GM23338 (cell line): ENCODE measurements around the gene HPD. TPM values are rescaled to one million over a fixed set of nuclear protein-coding genes. Genes with fewer than 3 reads are reported as not detected.
A peak's percentile ranks its signal among the peaks of the same experiment; 100 is the strongest.
"Not testable (repeated sequence)": the region's sequence is repeated elsewhere in the genome, so short reads cannot be mapped to it uniquely, and the experiment has no call there.

Source experiments
- ATAC-seq: fragments of 200-7000 bp; cut with Tn5 transposase; 3 replicates; pipeline ENCODE4 v1.9.1; 2020
- DNase-seq: peaks from one replicate; pipeline ENCODE4 v3.0.0-alpha.2; 2015; ENCODE audit warnings: low spot score
- H2AFZ ChIP-seq: fragments of 200-600 bp; sonication (generic); 2 replicates; pipeline ENCODE4 v1.8.0; 2016; ENCODE audit warnings: antibody characterized with exemption, mild to moderate bottlenecking, moderate library complexity
- H3F3A ChIP-seq: fragments of 200-600 bp; sonication (generic); replicated peaks from 2 replicates; pipeline ENCODE4 v1.8.0; 2017; ENCODE audit warnings: antibody characterized with exemption, mixed run types, low read depth
- H3K27ac ChIP-seq: fragments of 200-600 bp; sonication (generic); 2 replicates; pipeline ENCODE4 v1.6.1; 2016; ENCODE audit warnings: low read depth
- H3K27me3 ChIP-seq: fragments of 200-600 bp; sonication (generic); 2 replicates; pipeline ENCODE4 v1.8.0; 2016; ENCODE audit warnings: mild to moderate bottlenecking, mixed run types, moderate library complexity; ENCODE audit not compliant: insufficient read depth
- H3K36me3 ChIP-seq: fragments of 200-600 bp; sonication (generic); 2 replicates; pipeline ENCODE4 v1.8.0; 2016; ENCODE audit warnings: mild to moderate bottlenecking; ENCODE audit not compliant: insufficient read depth
- H3K4me1 ChIP-seq: fragments of 200-600 bp; sonication (generic); 2 replicates; pipeline ENCODE4 v1.8.0; 2016; ENCODE audit warnings: mild to moderate bottlenecking, moderate library complexity; ENCODE audit not compliant: insufficient read depth
- H3K4me2 ChIP-seq: fragments of 200-600 bp; sonication (generic); 2 replicates; pipeline ENCODE4 v1.7.1; 2017; ENCODE audit warnings: mixed run types
- H3K4me3 ChIP-seq: fragments of 200-600 bp; sonication (generic); 2 replicates; pipeline ENCODE4 v1.6.1; 2016; ENCODE audit warnings: mixed run types
- H3K79me2 ChIP-seq: fragments of 200-600 bp; sonication (generic); replicated peaks from 2 replicates; pipeline ENCODE4 v1.8.0; 2017; ENCODE audit warnings: mild to moderate bottlenecking; ENCODE audit not compliant: insufficient read depth
- H3K9me2 ChIP-seq: fragments of 200-600 bp; sonication (generic); 2 replicates; pipeline ENCODE4 v1.8.0; 2017; ENCODE audit not compliant: insufficient read depth
- H4K20me1 ChIP-seq: fragments of 200-600 bp; sonication (generic); replicated peaks from 2 replicates; pipeline ENCODE4 v1.8.0; 2017; ENCODE audit warnings: mild to moderate bottlenecking; ENCODE audit not compliant: insufficient read depth
- H3K27ac Mint-ChIP-seq: 2 replicates; pipeline ENCODE4 v1.8.0; 2020; ENCODE audit warnings: inconsistent platforms, mild to moderate bottlenecking, moderate library complexity, mixed read lengths
- H3K27me3 Mint-ChIP-seq: 3 replicates; pipeline ENCODE4 v1.8.0; 2022; ENCODE audit warnings: low read depth, mild to moderate bottlenecking, moderate library complexity, mixed read lengths, inconsistent platforms; ENCODE audit not compliant: insufficient read depth, poor library complexity
- H3K36me3 Mint-ChIP-seq: 3 replicates; pipeline ENCODE4 v1.8.0; 2021; ENCODE audit warnings: low read depth, mild to moderate bottlenecking, inconsistent platforms, moderate library complexity, mixed read lengths
- H3K4me1 Mint-ChIP-seq: 3 replicates; pipeline ENCODE4 v1.8.0; 2020; ENCODE audit warnings: mild to moderate bottlenecking, inconsistent platforms, mixed read lengths
- H3K4me3 Mint-ChIP-seq: 3 replicates; pipeline ENCODE4 v1.8.0; 2021; ENCODE audit warnings: moderate library complexity, mild to moderate bottlenecking, inconsistent platforms, mixed read lengths
- H3K9me3 Mint-ChIP-seq: 3 replicates; pipeline ENCODE4 v1.8.0; 2020; ENCODE audit warnings: moderate library complexity, mild to moderate bottlenecking, inconsistent platforms, mixed read lengths
- EZH2 ChIP-seq: fragments of 200-600 bp; sonication (generic); IDR thresholded peaks from one replicate; pipeline ENCODE4 v1.8.0; 2017; ENCODE audit warnings: antibody characterized with exemption, mild to moderate bottlenecking, low read depth; ENCODE audit not compliant: unreplicated experiment
- NANOG ChIP-seq: IDR thresholded peaks from 2 replicates; pipeline ENCODE4 v1.6.1; 2016; ENCODE audit warnings: antibody characterized with exemption, borderline replicate concordance
- STAT1 ChIP-seq: IDR thresholded peaks from one replicate; pipeline ENCODE4 v1.6.1; 2016; ENCODE audit warnings: antibody characterized with exemption; ENCODE audit not compliant: unreplicated experiment
- polyA plus RNA-seq: library from polyadenylated mRNA; unstranded; fragments of >200 nt; fragmentation: Nextera tagmentation; extraction: Ambion mirVana; gene quantifications from 2 replicates; pipeline ENCODE4 v1.2.1, GENCODE V29; 2016
- total RNA-seq: library from RNA; depleted of rRNA; stranded (reverse); fragments of >200 nt; shearing (Covaris generic); gene quantifications from 2 replicates; pipeline ENCODE4 v1.2.3, GENCODE V29; 2014
- TF ChIP-seq, protein P1 (sequence below), 2 experiments: fragments of 200-600 bp in 1 of 2; sonication (generic) in 1 of 2; conservative IDR thresholded peaks; 2 replicates each; pipeline versions ENCODE4 v1.5.1 to v1.6.1; 2016 to 2017; ENCODE audit warnings: antibody characterized with exemption in 2 of 2, low read depth in 2 of 2, mild to moderate bottlenecking in 2 of 2, moderate library complexity in 1 of 2

Gene HPD
- total and polyA plus RNA-seq, 2 experiments from 2014 or later: not detected

DNA sequence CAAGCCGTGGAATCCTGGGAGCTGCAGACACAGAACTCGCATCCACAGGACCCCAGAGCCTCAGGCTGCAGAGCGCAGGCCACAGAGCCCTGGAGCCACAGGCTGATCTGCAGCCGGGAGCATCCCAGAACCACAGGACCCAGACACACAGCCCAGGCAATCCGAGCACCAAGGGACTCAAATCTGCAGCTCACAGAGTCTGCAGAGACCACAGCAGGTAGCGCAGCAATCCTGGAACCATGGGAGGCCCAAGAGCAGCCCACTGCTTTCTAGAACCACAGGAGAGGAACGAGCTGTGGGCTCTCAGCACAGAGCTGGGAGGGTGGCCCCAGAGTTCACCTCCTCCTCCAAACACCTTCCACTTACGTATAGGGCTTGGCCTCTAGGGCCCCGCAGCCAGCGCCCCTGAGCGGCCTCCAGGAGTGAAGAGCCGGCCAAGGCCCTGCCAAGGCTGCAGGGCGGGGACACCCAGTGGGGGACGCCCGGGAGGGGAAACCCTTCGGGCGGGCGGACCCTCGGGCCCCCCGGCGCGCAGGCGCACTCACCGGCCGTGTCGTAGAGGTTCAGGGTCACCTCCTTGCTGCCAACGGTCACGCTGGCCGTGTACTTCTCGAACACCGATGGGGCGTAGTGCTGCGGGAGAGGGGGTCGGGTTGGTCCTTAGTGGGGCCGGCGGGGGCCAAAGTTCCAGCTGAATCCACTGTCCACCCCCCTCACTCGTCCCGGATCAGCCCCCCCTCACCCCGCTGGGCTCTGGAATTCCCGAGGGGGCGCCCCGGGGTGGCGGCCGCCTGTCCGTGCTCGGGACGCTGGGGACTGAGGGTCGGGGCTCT is 65.8 kb downstream of the HPD start:
- H3K4me2 ChIP-seq: peak overlapping the region; percentile 94
- no peaks in the 10 kb centered on the region for H3K36me3 ChIP-seq
- peaks cover 10% of the 10 kb centered on the region; the same call in 1 of the 2 replicates for H4K20me1 ChIP-seq
- peaks cover 26% of the 10 kb centered on the region for H3K4me1 ChIP-seq
- no peaks in the 10 kb centered on the region; the same call in 2 of the 3 replicates for H3K9me3 Mint-ChIP-seq
- H2AFZ ChIP-seq: no peak overlapping the region
- H3K4me3 Mint-ChIP-seq: peak overlapping the region; percentile 75
- peaks cover 26% of the 10 kb centered on the region for H3F3A ChIP-seq
- H3K27ac Mint-ChIP-seq: no peak overlapping the region; the same call in 1 of the 2 replicates
- H3K4me1 Mint-ChIP-seq: peaks cover 37% of the 10 kb centered on the region
- no peaks in the 10 kb centered on the region for H3K27me3 ChIP-seq
- TF ChIP-seq, protein P1, sequence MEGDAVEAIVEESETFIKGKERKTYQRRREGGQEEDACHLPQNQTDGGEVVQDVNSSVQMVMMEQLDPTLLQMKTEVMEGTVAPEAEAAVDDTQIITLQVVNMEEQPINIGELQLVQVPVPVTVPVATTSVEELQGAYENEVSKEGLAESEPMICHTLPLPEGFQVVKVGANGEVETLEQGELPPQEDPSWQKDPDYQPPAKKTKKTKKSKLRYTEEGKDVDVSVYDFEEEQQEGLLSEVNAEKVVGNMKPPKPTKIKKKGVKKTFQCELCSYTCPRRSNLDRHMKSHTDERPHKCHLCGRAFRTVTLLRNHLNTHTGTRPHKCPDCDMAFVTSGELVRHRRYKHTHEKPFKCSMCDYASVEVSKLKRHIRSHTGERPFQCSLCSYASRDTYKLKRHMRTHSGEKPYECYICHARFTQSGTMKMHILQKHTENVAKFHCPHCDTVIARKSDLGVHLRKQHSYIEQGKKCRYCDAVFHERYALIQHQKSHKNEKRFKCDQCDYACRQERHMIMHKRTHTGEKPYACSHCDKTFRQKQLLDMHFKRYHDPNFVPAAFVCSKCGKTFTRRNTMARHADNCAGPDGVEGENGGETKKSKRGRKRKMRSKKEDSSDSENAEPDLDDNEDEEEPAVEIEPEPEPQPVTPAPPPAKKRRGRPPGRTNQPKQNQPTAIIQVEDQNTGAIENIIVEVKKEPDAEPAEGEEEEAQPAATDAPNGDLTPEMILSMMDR (conservative IDR thresholded peaks at IDR 0.05; ENCODE audit: low read depth in 2 of 2): peak in 1 of 2 experiments; percentile 28; a peak in 2 of 4 replicates
- no peak for TF ChIP-seq EZH2
- no peak overlapping the region for H3K27ac ChIP-seq
- peak overlapping the region; percentile 83 for H3K4me3 ChIP-seq
- peak; percentile 12 for ATAC-seq
- peaks cover 13% of the 10 kb centered on the region for H3K79me2 ChIP-seq
- peaks cover 15% of the 10 kb centered on the region for H3K36me3 Mint-ChIP-seq
- peaks cover 25% of the 10 kb centered on the region for H3K27me3 Mint-ChIP-seq
- no peaks in the 10 kb centered on the region for H3K9me2 ChIP-seq
- peak; percentile 67 for DNase-seq

DNA sequence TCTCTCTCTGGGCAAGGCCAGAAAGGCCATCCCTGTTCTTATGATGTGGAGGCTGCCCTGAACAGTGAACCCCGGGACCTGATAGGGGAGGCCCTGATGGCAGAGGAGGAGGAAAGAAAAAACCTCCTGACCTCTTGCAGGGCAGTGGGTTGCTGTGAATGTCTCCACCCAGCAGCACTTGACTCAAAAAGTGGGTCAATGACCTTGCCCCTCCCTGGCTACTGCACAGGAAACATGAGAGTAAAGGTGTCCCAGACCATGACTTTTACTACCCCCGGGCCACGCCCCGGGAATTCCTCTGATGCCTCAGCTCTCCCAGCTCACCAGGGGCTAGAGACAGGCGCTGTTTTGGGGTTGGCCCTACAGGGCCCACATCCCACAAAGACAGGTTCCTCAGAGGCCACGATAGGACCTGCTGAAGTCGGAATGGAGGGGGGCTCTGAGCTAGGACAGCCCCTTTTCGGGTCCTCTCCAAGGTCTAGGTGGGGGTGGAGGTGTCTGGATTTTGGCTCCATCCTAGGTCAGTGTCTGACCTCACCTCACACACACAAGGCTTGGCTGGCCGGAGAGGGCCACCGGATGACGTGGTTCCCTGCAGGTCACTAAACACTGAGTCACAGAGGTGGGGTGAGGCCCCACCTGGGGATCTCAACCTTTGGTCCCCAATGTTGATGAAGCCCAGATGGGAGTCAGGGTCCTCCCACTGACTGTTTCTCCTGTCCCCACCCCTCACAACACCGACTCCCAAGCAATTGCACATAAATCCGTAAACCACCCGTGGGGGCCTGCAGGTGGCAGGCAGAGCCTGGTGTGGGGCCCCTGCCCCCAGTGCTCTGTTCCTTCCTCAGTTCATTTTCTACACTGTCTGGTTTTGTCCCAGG is 66.7 kb downstream of the HPD start:
- H3F3A ChIP-seq: peaks cover 25% of the 10 kb centered on the region
- peak overlapping the region; percentile 83 for H3K4me3 ChIP-seq
- no peaks in the 10 kb centered on the region for H3K9me3 Mint-ChIP-seq
- TF ChIP-seq STAT1 (no peak), NANOG (no peak)
- TF ChIP-seq, protein P1 (conservative IDR thresholded peaks at IDR 0.05; ENCODE audit: low read depth in 2 of 2): 0 out of 4 replicates have a peak, but pooled peaks of 1 of the 2 experiments have one; percentile 4
- no peak for DNase-seq
- ATAC-seq: no peak
- peaks cover 8% of the 10 kb centered on the region for H3K79me2 ChIP-seq
- peak overlapping the region; percentile 94 for H3K4me2 ChIP-seq
- H3K9me2 ChIP-seq: no peaks in the 10 kb centered on the region
- H3K27me3 Mint-ChIP-seq: peaks cover 27% of the 10 kb centered on the region
- H3K27ac ChIP-seq: no peak overlapping the region
- H3K27me3 ChIP-seq: no peaks in the 10 kb centered on the region
- H4K20me1 ChIP-seq: peaks cover 10% of the 10 kb centered on the region; the same call in 1 of the 2 replicates
- no peak overlapping the region for H2AFZ ChIP-seq
- H3K4me1 Mint-ChIP-seq: peaks cover 30% of the 10 kb centered on the region
- no peak overlapping the region for H3K27ac Mint-ChIP-seq
- H3K4me3 Mint-ChIP-seq: peak overlapping the region; percentile 75
- no peaks in the 10 kb centered on the region for H3K36me3 ChIP-seq
- peaks cover 11% of the 10 kb centered on the region; the same call in 2 of the 3 replicates for H3K36me3 Mint-ChIP-seq
- peaks cover 19% of the 10 kb centered on the region for H3K4me1 ChIP-seq

DNA sequence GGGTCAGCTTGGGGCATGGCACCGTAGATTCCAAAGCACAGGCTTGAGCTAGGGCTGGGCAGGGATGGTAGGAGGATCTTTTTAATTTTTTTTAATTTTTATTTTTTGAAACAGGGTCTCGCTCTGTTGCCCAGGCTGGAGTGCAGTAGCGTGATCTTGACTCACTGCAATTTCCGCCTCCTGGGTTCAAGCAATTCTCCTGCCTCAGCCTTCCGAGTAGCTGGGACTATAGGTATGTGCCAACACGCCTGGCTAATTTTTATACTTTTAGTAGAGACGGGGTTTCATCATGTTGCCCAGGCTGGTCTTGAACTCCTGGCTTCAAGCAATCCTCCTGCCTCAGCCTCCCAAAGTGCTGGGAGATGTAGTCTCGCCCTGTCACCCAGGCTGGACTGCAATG is 67.9 kb downstream of the HPD start:
- not testable (repeated sequence) for H3K4me3 ChIP-seq, H3K27ac Mint-ChIP-seq, H2AFZ ChIP-seq, ATAC-seq, H3K27me3 ChIP-seq, H3K4me3 Mint-ChIP-seq, H3K9me3 Mint-ChIP-seq, H3K4me2 ChIP-seq, H3K36me3 Mint-ChIP-seq, H3K27ac ChIP-seq, H3K9me2 ChIP-seq, H3K36me3 ChIP-seq, H3K79me2 ChIP-seq, DNase-seq
- Histone ChIP-seq H3F3A (peaks cover 19% of the 10 kb centered on the region), H4K20me1 (peaks cover 17% of the 10 kb centered on the region; the same call in 1 of the 2 replicates), H3K4me1 (peaks cover 13% of the 10 kb centered on the region)
- Mint-ChIP-seq H3K27me3 (peaks cover 28% of the 10 kb centered on the region), H3K4me1 (peaks cover 26% of the 10 kb centered on the region)
